Keratinocyte (primary cell): ENCODE measurements around the gene AARS2. TPM values are rescaled to one million over a fixed set of nuclear protein-coding genes. Genes with fewer than 3 reads are reported as not detected.

Source experiments
- DNase-seq: peaks from one replicate; pipeline ENCODE4 v3.0.0-alpha.2; 2011; ENCODE audit warnings: low read depth, missing footprints, low spot score
- FAIRE-seq: peaks from 2 replicates; lab custom pipeline; 2011; peaks lifted over from hg19 to GRCh38; lab: Jason Lieb, UNC
- H2AFZ ChIP-seq: 2 replicates; pipeline ENCODE4 v1.6.0; 2012; ENCODE audit warnings: low read length, control low read depth, inconsistent platforms; ENCODE audit not compliant: control insufficient read depth
- H3K27ac ChIP-seq: 2 replicates; pipeline ENCODE4 v1.5.1; 2011; ENCODE audit warnings: low read length; ENCODE audit not compliant: control insufficient read depth, insufficient read depth
- H3K27me3 ChIP-seq: 3 replicates; pipeline ENCODE4 v1.6.0; 2011; ENCODE audit warnings: low read length; ENCODE audit not compliant: control insufficient read depth, insufficient read depth; ENCODE audit errors: extremely low read depth
- H3K36me3 ChIP-seq, 2 experiments: 2 replicates in 1 of 2; 3 replicates in 1 of 2; pipeline ENCODE4 v1.5.1; 2011; ENCODE audit warnings: low read length in 2 of 2, mild to moderate bottlenecking in 1 of 2; ENCODE audit not compliant: control insufficient read depth in 2 of 2, insufficient read depth in 2 of 2; ENCODE audit errors: extremely low read depth in 1 of 2
- H3K4me1 ChIP-seq: 3 replicates; pipeline ENCODE4 v1.5.1; 2011; ENCODE audit warnings: low read length; ENCODE audit not compliant: control insufficient read depth, insufficient read depth; ENCODE audit errors: extremely low read depth
- H3K4me2 ChIP-seq: 3 replicates; pipeline ENCODE4 v1.6.0; 2011; ENCODE audit warnings: low read depth, low read length; ENCODE audit not compliant: control insufficient read depth, insufficient read depth; ENCODE audit errors: extremely low read depth
- H3K4me3 ChIP-seq, 3 experiments: fragments of 200-600 bp in 1 of 3; sonication (generic) in 1 of 3; 2 replicates in 2 of 3; 3 replicates in 1 of 3; pipeline ENCODE4 v1.5.1; 2011 to 2016; ENCODE audit warnings: low read length in 3 of 3, mild to moderate bottlenecking in 3 of 3, control low read depth in 2 of 3, inconsistent platforms in 1 of 3, low read depth in 1 of 3, mixed read lengths in 1 of 3, mixed run types in 1 of 3, moderate library complexity in 1 of 3; ENCODE audit not compliant: control insufficient read depth in 2 of 3, insufficient read depth in 2 of 3; ENCODE audit errors: extremely low read depth in 1 of 3
- H3K79me2 ChIP-seq: 2 replicates; pipeline ENCODE4 v1.6.0; 2012; ENCODE audit warnings: low read length; ENCODE audit not compliant: control insufficient read depth, insufficient read depth
- H3K9ac ChIP-seq: 3 replicates; pipeline ENCODE4 v1.6.0; 2011; ENCODE audit warnings: low read length; ENCODE audit not compliant: control insufficient read depth, insufficient read depth; ENCODE audit errors: extremely low read depth
- H3K9me1 ChIP-seq: 3 replicates; pipeline ENCODE4 v1.6.0; 2011; ENCODE audit warnings: low read length; ENCODE audit not compliant: control insufficient read depth, insufficient read depth; ENCODE audit errors: extremely low read depth
- H3K9me3 ChIP-seq: 2 replicates; pipeline ENCODE4 v1.5.1; 2012; ENCODE audit warnings: low read depth, low read length; ENCODE audit not compliant: control insufficient read depth
- H4K20me1 ChIP-seq: 3 replicates; pipeline ENCODE4 v1.6.0; 2011; ENCODE audit warnings: low read length; ENCODE audit not compliant: control insufficient read depth, insufficient read depth; ENCODE audit errors: extremely low read depth
- EZH2 ChIP-seq: IDR thresholded peaks from one replicate; pipeline ENCODE4 v1.6.1; 2012; ENCODE audit warnings: inconsistent platforms, mild to moderate bottlenecking, low read length, moderate library complexity
- dilution Hi-C: fragments of 300-500 bp; cut with MboI; formaldehyde crosslinking; loops from one replicate; pipeline ENCODE4 v1.7.0; 2020; ENCODE audit warnings: low sequenced_read_pairs; ENCODE audit not compliant: extremely low pct_ligation_motif_present
- polyA minus RNA-seq, 3 experiments: library from RNA; depleted of rRNA, polyadenylated mRNA; stranded (reverse); fragments of >200 nt; gene quantifications; 1 replicate in 1 of 3; 2 replicates in 1 of 3; 3 replicates in 1 of 3; pipeline ENCODE4 v1.2.3, GENCODE V29; 2011
- polyA plus RNA-seq, 5 experiments: library from polyadenylated mRNA; depleted of rRNA in 3 of 5; stranded (reverse) in 3 of 5; stranded (forward) in 1 of 5; unstranded in 1 of 5; fragments of >200 nt; gene quantifications; 1 replicate in 1 of 5; 2 replicates in 3 of 5; 3 replicates in 1 of 5; pipeline versions ENCODE4 v1.2.1 to v1.2.3, GENCODE V29; 2011 to 2012; ENCODE audit warnings: missing spikeins in 2 of 5, low read depth in 1 of 5, low replicate concordance in 1 of 5
- TF ChIP-seq, protein P1 (sequence below), 3 experiments: IDR thresholded peaks in 1 of 3; conservative IDR thresholded peaks in 1 of 3; optimal IDR thresholded peaks in 1 of 3; 2 replicates in 2 of 3; 3 replicates in 1 of 3; pipeline versions ENCODE3 to v1.5.1; 2011; ENCODE audit warnings: low read length in 3 of 3, mild to moderate bottlenecking in 3 of 3, moderate library complexity in 2 of 3, control low read depth in 1 of 3, inconsistent platforms in 1 of 3; ENCODE audit not compliant: insufficient read depth in 2 of 3; ENCODE audit errors: extremely low read depth in 1 of 3

The AARS2 gene
- 5.8 to 8.5 TPM (median 5.9 TPM) in 3 replicates for polyA plus RNA-seq
- polyA plus RNA-seq (2011; ENCODE audit: low read depth): 3.9 TPM
- polyA plus RNA-seq (2011; cell fraction: cytosol; rRNA removed): 2.1 and 3.8 TPM in 2 replicates
- polyA plus RNA-seq (2011; cell fraction: nucleus; rRNA removed): 15.4 and 15.9 TPM in 2 replicates
- 3.1 and 7.9 TPM in 2 replicates for polyA plus RNA-seq (2012; ENCODE audit: low replicate concordance)
- 10.7 to 12.9 TPM (median 12.1 TPM) in 3 replicates for polyA minus RNA-seq
- polyA minus RNA-seq (2011; cell fraction: cytosol; rRNA and poly(A)+ RNA removed): 7.9 TPM
- polyA minus RNA-seq (2011; cell fraction: nucleus; rRNA and poly(A)+ RNA removed): 19.5 and 19.6 TPM in 2 replicates

GRCh38 chr6:44312901-44313788, at the start of gene AARS2:
Gene AARS2, minus strand, starts transcription at chr6:44313347. Its CDS starts 24 bp downstream, at chr6:44313323.
- no peaks in the 10 kb centered on the region for H3K9me3 ChIP-seq
- dilution Hi-C loops: no loop called here
- peaks cover 9 to 23% of the 10 kb centered on the region in 2 experiments for H3K36me3 ChIP-seq
- peaks cover 12% of the 10 kb centered on the region for H3K79me2 ChIP-seq
- TF ChIP-seq EZH2: no peak
- TF ChIP-seq, protein P1, sequence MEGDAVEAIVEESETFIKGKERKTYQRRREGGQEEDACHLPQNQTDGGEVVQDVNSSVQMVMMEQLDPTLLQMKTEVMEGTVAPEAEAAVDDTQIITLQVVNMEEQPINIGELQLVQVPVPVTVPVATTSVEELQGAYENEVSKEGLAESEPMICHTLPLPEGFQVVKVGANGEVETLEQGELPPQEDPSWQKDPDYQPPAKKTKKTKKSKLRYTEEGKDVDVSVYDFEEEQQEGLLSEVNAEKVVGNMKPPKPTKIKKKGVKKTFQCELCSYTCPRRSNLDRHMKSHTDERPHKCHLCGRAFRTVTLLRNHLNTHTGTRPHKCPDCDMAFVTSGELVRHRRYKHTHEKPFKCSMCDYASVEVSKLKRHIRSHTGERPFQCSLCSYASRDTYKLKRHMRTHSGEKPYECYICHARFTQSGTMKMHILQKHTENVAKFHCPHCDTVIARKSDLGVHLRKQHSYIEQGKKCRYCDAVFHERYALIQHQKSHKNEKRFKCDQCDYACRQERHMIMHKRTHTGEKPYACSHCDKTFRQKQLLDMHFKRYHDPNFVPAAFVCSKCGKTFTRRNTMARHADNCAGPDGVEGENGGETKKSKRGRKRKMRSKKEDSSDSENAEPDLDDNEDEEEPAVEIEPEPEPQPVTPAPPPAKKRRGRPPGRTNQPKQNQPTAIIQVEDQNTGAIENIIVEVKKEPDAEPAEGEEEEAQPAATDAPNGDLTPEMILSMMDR (optimal IDR thresholded peaks at IDR 0.05 in 1 of 3, IDR thresholded peaks at IDR 0.05 in 1 of 3, conservative IDR thresholded peaks at IDR 0.05 in 1 of 3; ENCODE audit: extremely low read depth in 1 of 3, insufficient read depth in 2 of 3, low read length in 3 of 3): peak; percentile 94 to 99 (median 96)
- H3K9ac ChIP-seq: peak within 1 kb of the TSS; percentile 87
- FAIRE-seq (peak; percentile 67), DNase-seq (peak; percentile 32)
- peak within 1 kb of the TSS; percentile 88 to 96 (median 93) for H3K4me3 ChIP-seq
- peaks cover 19% of the 10 kb centered on the region for H3K4me1 ChIP-seq
- H3K4me2 ChIP-seq: peak within 1 kb of the TSS; percentile 83
- peak within 1 kb of the TSS; percentile 69 for H3K27ac ChIP-seq
- no peaks in the 10 kb centered on the region for H4K20me1 ChIP-seq
- H3K27me3 ChIP-seq: no peaks in the 10 kb centered on the region
- H2AFZ ChIP-seq: peak within 1 kb of the TSS; percentile 91
- no peaks in the 10 kb centered on the region for H3K9me1 ChIP-seq

GRCh38 chr6:44361947-44362346, 48.8 kb upstream of the AARS2 start:
- no peak for DNase-seq
- no peaks in the 10 kb centered on the region for H3K4me1 ChIP-seq
- dilution Hi-C loops: no loop called here
- TF ChIP-seq, protein P1 (optimal IDR thresholded peaks at IDR 0.05 in 1 of 3, IDR thresholded peaks at IDR 0.05 in 1 of 3, conservative IDR thresholded peaks at IDR 0.05 in 1 of 3; ENCODE audit: extremely low read depth in 1 of 3, insufficient read depth in 2 of 3, low read length in 3 of 3): no peak
- no peak for TF ChIP-seq EZH2
- FAIRE-seq: no peak
- no peaks in the 10 kb centered on the region for H3K9me1 ChIP-seq
- no peaks in the 10 kb centered on the region for H3K9me3 ChIP-seq
- no peak overlapping the region for H3K4me3 ChIP-seq
- no peaks in the 10 kb centered on the region for H3K27me3 ChIP-seq
- H4K20me1 ChIP-seq: no peaks in the 10 kb centered on the region
- no peak overlapping the region for H2AFZ ChIP-seq
- no peaks in the 10 kb centered on the region for H3K79me2 ChIP-seq
- no peak overlapping the region for H3K9ac ChIP-seq
- H3K36me3 ChIP-seq: no peaks in the 10 kb centered on the region
- no peak overlapping the region for H3K4me2 ChIP-seq
- H3K27ac ChIP-seq: no peak overlapping the region
